Endodermal cell (in vitro differentiated cells): Measurements from ENCODE around the gene SND1. TPM values are rescaled to one million over a fixed set of nuclear protein-coding genes. Genes with fewer than 3 reads are reported as not detected.

ENCODE experiments used
- DNase-seq: peaks from one replicate; pipeline ENCODE4 v3.0.0-alpha.2; 2017
- H3K27ac ChIP-seq: 2 replicates; pipeline ENCODE4 v1.5.1; 2013; ENCODE audit warnings: mild to moderate bottlenecking, low read depth, low read length, moderate library complexity
- H3K27me3 ChIP-seq: 2 replicates; pipeline ENCODE4 v1.6.1; 2013; ENCODE audit warnings: mild to moderate bottlenecking, low read length, moderate library complexity; ENCODE audit not compliant: insufficient read depth, control insufficient read depth, poor library complexity, severe bottlenecking
- H3K36me3 ChIP-seq: 2 replicates; pipeline ENCODE4 v1.7.0; 2013; ENCODE audit warnings: mild to moderate bottlenecking, low read length, moderate library complexity; ENCODE audit not compliant: control insufficient read depth, insufficient read depth
- H3K4me1 ChIP-seq: one replicate; pipeline ENCODE4 v1.7.0; 2013; ENCODE audit warnings: low read length; ENCODE audit not compliant: control insufficient read depth, insufficient read depth
- H3K4me3 ChIP-seq: 2 replicates; pipeline ENCODE4 v1.5.1; 2013; ENCODE audit warnings: mild to moderate bottlenecking, low read length, moderate library complexity
- H3K9ac ChIP-seq: 2 replicates; pipeline ENCODE4 v1.6.1; 2013; ENCODE audit warnings: mild to moderate bottlenecking, low read length, moderate library complexity; ENCODE audit not compliant: poor library complexity, severe bottlenecking; ENCODE audit errors: extremely low read depth
- H3K9me3 ChIP-seq: 2 replicates; pipeline ENCODE4 v1.6.1; 2013; ENCODE audit warnings: mild to moderate bottlenecking, low read length, moderate library complexity; ENCODE audit not compliant: control insufficient read depth
- H3K27ac Mint-ChIP-seq: 2 replicates; pipeline ENCODE4 v1.8.0; 2020; ENCODE audit warnings: mixed read lengths
- H3K27me3 Mint-ChIP-seq: 2 replicates; pipeline ENCODE4 v1.8.0; 2021; ENCODE audit warnings: mild to moderate bottlenecking, mixed read lengths; ENCODE audit not compliant: insufficient read depth
- H3K36me3 Mint-ChIP-seq: 2 replicates; pipeline ENCODE4 v1.8.0; 2020; ENCODE audit warnings: low read depth, mixed read lengths
- H3K4me1 Mint-ChIP-seq: 2 replicates; pipeline ENCODE4 v1.8.0; 2020; ENCODE audit warnings: mixed read lengths
- H3K4me3 Mint-ChIP-seq: 2 replicates; pipeline ENCODE4 v1.8.0; 2020; ENCODE audit warnings: mild to moderate bottlenecking, moderate library complexity, mixed read lengths
- H3K9me3 Mint-ChIP-seq: 2 replicates; pipeline ENCODE4 v1.8.0; 2020; ENCODE audit warnings: mild to moderate bottlenecking, mixed read lengths
- CTCF ChIP-seq: fragments of 200-600 bp; sonication (generic); conservative IDR thresholded peaks from 2 replicates; pipeline ENCODE4 v1.5.0; 2021; ENCODE audit warnings: antibody characterized with exemption, mild to moderate bottlenecking
- WGBS, 2 experiments: methylation state at CpG; one replicate each; pipeline versions ENCODE4 v1.1.5 to v1.1.7; 2013; ENCODE audit warnings: missing lambda C conversion rate in 2 of 2, mixed read lengths in 1 of 2; ENCODE audit not compliant: insufficient coverage in 1 of 2, insufficient read length in 1 of 2; 5-methylcytosine and 5-hydroxymethylcytosine counted together
- total RNA-seq, 2 donors: library from RNA; stranded (reverse); fragmentation: NEBNext Ultra II Directional in 1 of 2; extraction: Animal tissue kit (Norgen Biotek cat#: 25700) in 1 of 2; gene quantifications; 2 replicates in 1 of 2; 3 replicates in 1 of 2; pipeline ENCODE4 v1.2.1, GENCODE V29; 2021

SND1 gene
- total RNA-seq, 2 donors from 2014 or later = 240 to 267 TPM

GRCh38 chr7:127715901-127716300 lies 63.9 kb downstream of the SND1 start:
- no peak for DNase-seq
- Histone ChIP-seq H3K36me3 (peaks cover 89% of the 10 kb centered on the region), H3K27ac (no peak overlapping the region), H3K9ac (no peak overlapping the region), H3K4me3 (no peak overlapping the region), H3K4me1 (no peaks in the 10 kb centered on the region), H3K9me3 (peaks cover 16% of the 10 kb centered on the region), H3K27me3 (no peaks in the 10 kb centered on the region)
- no peak overlapping the region for H3K27ac Mint-ChIP-seq
- peaks cover 55% of the 10 kb centered on the region for H3K36me3 Mint-ChIP-seq
- H3K4me1 Mint-ChIP-seq = peaks cover 5% of the 10 kb centered on the region
- no peak for TF ChIP-seq CTCF
- peaks cover 6% of the 10 kb centered on the region for H3K9me3 Mint-ChIP-seq
- 92 to 100% methylated on average over 1 of the region's 1 CpG for WGBS, 2 experiments
- H3K27me3 Mint-ChIP-seq = no peaks in the 10 kb centered on the region
- H3K4me3 Mint-ChIP-seq = no peak overlapping the region

GRCh38 chr7:127717502-127718339 lies 65.7 kb downstream of the SND1 start:
- Histone ChIP-seq H3K9me3 (peaks cover 6% of the 10 kb centered on the region), H3K27me3 (no peaks in the 10 kb centered on the region), H3K4me3 (no peak overlapping the region), H3K36me3 (peaks cover 89% of the 10 kb centered on the region), H3K9ac (no peak overlapping the region), H3K27ac (no peak overlapping the region), H3K4me1 (no peaks in the 10 kb centered on the region)
- peaks cover 53% of the 10 kb centered on the region for H3K36me3 Mint-ChIP-seq
- no peak for DNase-seq
- H3K27me3 Mint-ChIP-seq = no peaks in the 10 kb centered on the region
- peak overlapping the region; percentile 81 for H3K27ac Mint-ChIP-seq
- peaks cover 5% of the 10 kb centered on the region for H3K4me1 Mint-ChIP-seq
- 96 to 98% methylated on average over 5 to 6 of the region's 6 CpGs for WGBS, 2 experiments
- TF ChIP-seq CTCF = no peak
- H3K4me3 Mint-ChIP-seq = no peak overlapping the region
- no peaks in the 10 kb centered on the region for H3K9me3 Mint-ChIP-seq

- H3K4me1 Mint-ChIP-seq = peaks cover 5% of the 10 kb centered on the region
- no peak overlapping the region for H3K4me3 Mint-ChIP-seq
- Histone ChIP-seq H3K27me3 (no peaks in the 10 kb centered on the region), H3K9me3 (peaks cover 6% of the 10 kb centered on the region), H3K27ac (no peak overlapping the region), H3K36me3 (peaks cover 89% of the 10 kb centered on the region), H3K9ac (no peak overlapping the region), H3K4me1 (no peaks in the 10 kb centered on the region), H3K4me3 (no peak overlapping the region)
- no peak for DNase-seq
- TF ChIP-seq CTCF = no peak
- H3K9me3 Mint-ChIP-seq = no peaks in the 10 kb centered on the region
- no peak overlapping the region for H3K27ac Mint-ChIP-seq
- H3K36me3 Mint-ChIP-seq = peaks cover 51% of the 10 kb centered on the region
- no peaks in the 10 kb centered on the region for H3K27me3 Mint-ChIP-seq
- 97 to 100% methylated on average over 6 to 7 of the region's 7 CpGs for WGBS, 2 experiments
Measured at GRCh38 chr7:127718340-127718679, 66.3 kb downstream of the SND1 start.
